ENCODE results near the gene TBPL1.

GRCh38 chr6:133969921-133970295, 16.9 kb downstream of the TBPL1 start:
- TF ChIP-seq CTCF (IDR thresholded peaks at IDR 0.05) (no peak), POLR2A (IDR thresholded peaks at IDR 0.05) (no peak)
